GM23338 (cell line): Measurements from ENCODE around the gene SOHLH1. TPM values are rescaled to one million over a fixed set of nuclear protein-coding genes. Genes with fewer than 3 reads are reported as not detected.

Experiments used
- ATAC-seq: fragments of 200-7000 bp; cut with Tn5 transposase; 3 replicates; pipeline ENCODE4 v1.9.1; 2020
- DNase-seq: peaks from one replicate; pipeline ENCODE4 v3.0.0-alpha.2; 2015; ENCODE audit warnings: low spot score
- H2AFZ ChIP-seq: fragments of 200-600 bp; sonication (generic); 2 replicates; pipeline ENCODE4 v1.8.0; 2016; ENCODE audit warnings: antibody characterized with exemption, mild to moderate bottlenecking, moderate library complexity
- H3F3A ChIP-seq: fragments of 200-600 bp; sonication (generic); replicated peaks from 2 replicates; pipeline ENCODE4 v1.8.0; 2017; ENCODE audit warnings: antibody characterized with exemption, mixed run types, low read depth
- H3K27ac ChIP-seq: fragments of 200-600 bp; sonication (generic); 2 replicates; pipeline ENCODE4 v1.6.1; 2016; ENCODE audit warnings: low read depth
- H3K27me3 ChIP-seq: fragments of 200-600 bp; sonication (generic); 2 replicates; pipeline ENCODE4 v1.8.0; 2016; ENCODE audit warnings: mild to moderate bottlenecking, mixed run types, moderate library complexity; ENCODE audit not compliant: insufficient read depth
- H3K36me3 ChIP-seq: fragments of 200-600 bp; sonication (generic); 2 replicates; pipeline ENCODE4 v1.8.0; 2016; ENCODE audit warnings: mild to moderate bottlenecking; ENCODE audit not compliant: insufficient read depth
- H3K4me1 ChIP-seq: fragments of 200-600 bp; sonication (generic); 2 replicates; pipeline ENCODE4 v1.8.0; 2016; ENCODE audit warnings: mild to moderate bottlenecking, moderate library complexity; ENCODE audit not compliant: insufficient read depth
- H3K4me2 ChIP-seq: fragments of 200-600 bp; sonication (generic); 2 replicates; pipeline ENCODE4 v1.7.1; 2017; ENCODE audit warnings: mixed run types
- H3K4me3 ChIP-seq: fragments of 200-600 bp; sonication (generic); 2 replicates; pipeline ENCODE4 v1.6.1; 2016; ENCODE audit warnings: mixed run types
- H3K79me2 ChIP-seq: fragments of 200-600 bp; sonication (generic); replicated peaks from 2 replicates; pipeline ENCODE4 v1.8.0; 2017; ENCODE audit warnings: mild to moderate bottlenecking; ENCODE audit not compliant: insufficient read depth
- H3K9me2 ChIP-seq: fragments of 200-600 bp; sonication (generic); 2 replicates; pipeline ENCODE4 v1.8.0; 2017; ENCODE audit not compliant: insufficient read depth
- H4K20me1 ChIP-seq: fragments of 200-600 bp; sonication (generic); replicated peaks from 2 replicates; pipeline ENCODE4 v1.8.0; 2017; ENCODE audit warnings: mild to moderate bottlenecking; ENCODE audit not compliant: insufficient read depth
- H3K27ac Mint-ChIP-seq: 2 replicates; pipeline ENCODE4 v1.8.0; 2020; ENCODE audit warnings: inconsistent platforms, mild to moderate bottlenecking, moderate library complexity, mixed read lengths
- H3K27me3 Mint-ChIP-seq: 3 replicates; pipeline ENCODE4 v1.8.0; 2022; ENCODE audit warnings: low read depth, mild to moderate bottlenecking, moderate library complexity, mixed read lengths, inconsistent platforms; ENCODE audit not compliant: insufficient read depth, poor library complexity
- H3K36me3 Mint-ChIP-seq: 3 replicates; pipeline ENCODE4 v1.8.0; 2021; ENCODE audit warnings: low read depth, mild to moderate bottlenecking, inconsistent platforms, moderate library complexity, mixed read lengths
- H3K4me1 Mint-ChIP-seq: 3 replicates; pipeline ENCODE4 v1.8.0; 2020; ENCODE audit warnings: mild to moderate bottlenecking, inconsistent platforms, mixed read lengths
- H3K4me3 Mint-ChIP-seq: 3 replicates; pipeline ENCODE4 v1.8.0; 2021; ENCODE audit warnings: moderate library complexity, mild to moderate bottlenecking, inconsistent platforms, mixed read lengths
- H3K9me3 Mint-ChIP-seq: 3 replicates; pipeline ENCODE4 v1.8.0; 2020; ENCODE audit warnings: moderate library complexity, mild to moderate bottlenecking, inconsistent platforms, mixed read lengths
- CREB1 ChIP-seq: fragments of 250-450 bp; sonication (Bioruptor Pico); IDR thresholded peaks from 2 replicates; pipeline ENCODE4 v1.5.0; 2020; ENCODE audit warnings: low read depth, mild to moderate bottlenecking, moderate library complexity
- CTCF ChIP-seq, 2 experiments: fragments of 200-600 bp in 1 of 2; sonication (generic) in 1 of 2; conservative IDR thresholded peaks; 2 replicates each; pipeline versions ENCODE4 v1.5.1 to v1.6.1; 2016 to 2017; ENCODE audit warnings: antibody characterized with exemption in 2 of 2, low read depth in 2 of 2, mild to moderate bottlenecking in 2 of 2, moderate library complexity in 1 of 2
- ETS1 ChIP-seq: IDR thresholded peaks from 2 replicates; pipeline ENCODE4 v1.6.1; 2016; ENCODE audit warnings: antibody characterized with exemption
- EZH2 ChIP-seq: fragments of 200-600 bp; sonication (generic); IDR thresholded peaks from one replicate; pipeline ENCODE4 v1.8.0; 2017; ENCODE audit warnings: antibody characterized with exemption, mild to moderate bottlenecking, low read depth; ENCODE audit not compliant: unreplicated experiment
- EZH2phosphoT487 ChIP-seq: fragments of 200-600 bp; sonication (generic); IDR thresholded peaks from one replicate; pipeline ENCODE4 v1.8.1; 2018; ENCODE audit warnings: antibody characterized with exemption; ENCODE audit not compliant: unreplicated experiment
- JUNB ChIP-seq: IDR thresholded peaks from one replicate; pipeline ENCODE4 v1.6.1; 2016; ENCODE audit warnings: antibody characterized with exemption; ENCODE audit not compliant: unreplicated experiment
- NANOG ChIP-seq: IDR thresholded peaks from 2 replicates; pipeline ENCODE4 v1.6.1; 2016; ENCODE audit warnings: antibody characterized with exemption, borderline replicate concordance
- POLR2AphosphoS5 ChIP-seq: IDR thresholded peaks from 2 replicates; pipeline ENCODE4 v1.6.1; 2016; ENCODE audit warnings: antibody characterized with exemption, low read depth
- STAT1 ChIP-seq: IDR thresholded peaks from one replicate; pipeline ENCODE4 v1.6.1; 2016; ENCODE audit warnings: antibody characterized with exemption; ENCODE audit not compliant: unreplicated experiment
- ZNF114 ChIP-seq: fragments of 250-450 bp; sonication (Bioruptor Pico); IDR thresholded peaks from 2 replicates; pipeline ENCODE4 v1.5.0; 2020; ENCODE audit warnings: mild to moderate bottlenecking, moderate library complexity
- ZNF331 ChIP-seq: fragments of 250-450 bp; sonication (Bioruptor Pico); IDR thresholded peaks from 2 replicates; pipeline ENCODE4 v1.5.0; 2020; ENCODE audit warnings: low read depth, mild to moderate bottlenecking, moderate library complexity
- polyA plus RNA-seq: library from polyadenylated mRNA; unstranded; fragments of >200 nt; fragmentation: Nextera tagmentation; extraction: Ambion mirVana; gene quantifications from 2 replicates; pipeline ENCODE4 v1.2.1, GENCODE V29; 2016
- total RNA-seq: library from RNA; depleted of rRNA; stranded (reverse); fragments of >200 nt; shearing (Covaris generic); gene quantifications from 2 replicates; pipeline ENCODE4 v1.2.3, GENCODE V29; 2014
- TF ChIP-seq, protein P1 (sequence below): IDR thresholded peaks from one replicate; pipeline ENCODE4 v1.6.1; 2018; ENCODE audit warnings: antibody characterized with exemption; ENCODE audit not compliant: unreplicated experiment

SOHLH1 gene
- total and polyA plus RNA-seq, 2 experiments from 2014 or later: 0.21 TPM; not detected in 1

GRCh38 chr9:135678236-135679017 is 20.9 kb downstream of the SOHLH1 start (continued):
- TF ChIP-seq, protein P1, sequence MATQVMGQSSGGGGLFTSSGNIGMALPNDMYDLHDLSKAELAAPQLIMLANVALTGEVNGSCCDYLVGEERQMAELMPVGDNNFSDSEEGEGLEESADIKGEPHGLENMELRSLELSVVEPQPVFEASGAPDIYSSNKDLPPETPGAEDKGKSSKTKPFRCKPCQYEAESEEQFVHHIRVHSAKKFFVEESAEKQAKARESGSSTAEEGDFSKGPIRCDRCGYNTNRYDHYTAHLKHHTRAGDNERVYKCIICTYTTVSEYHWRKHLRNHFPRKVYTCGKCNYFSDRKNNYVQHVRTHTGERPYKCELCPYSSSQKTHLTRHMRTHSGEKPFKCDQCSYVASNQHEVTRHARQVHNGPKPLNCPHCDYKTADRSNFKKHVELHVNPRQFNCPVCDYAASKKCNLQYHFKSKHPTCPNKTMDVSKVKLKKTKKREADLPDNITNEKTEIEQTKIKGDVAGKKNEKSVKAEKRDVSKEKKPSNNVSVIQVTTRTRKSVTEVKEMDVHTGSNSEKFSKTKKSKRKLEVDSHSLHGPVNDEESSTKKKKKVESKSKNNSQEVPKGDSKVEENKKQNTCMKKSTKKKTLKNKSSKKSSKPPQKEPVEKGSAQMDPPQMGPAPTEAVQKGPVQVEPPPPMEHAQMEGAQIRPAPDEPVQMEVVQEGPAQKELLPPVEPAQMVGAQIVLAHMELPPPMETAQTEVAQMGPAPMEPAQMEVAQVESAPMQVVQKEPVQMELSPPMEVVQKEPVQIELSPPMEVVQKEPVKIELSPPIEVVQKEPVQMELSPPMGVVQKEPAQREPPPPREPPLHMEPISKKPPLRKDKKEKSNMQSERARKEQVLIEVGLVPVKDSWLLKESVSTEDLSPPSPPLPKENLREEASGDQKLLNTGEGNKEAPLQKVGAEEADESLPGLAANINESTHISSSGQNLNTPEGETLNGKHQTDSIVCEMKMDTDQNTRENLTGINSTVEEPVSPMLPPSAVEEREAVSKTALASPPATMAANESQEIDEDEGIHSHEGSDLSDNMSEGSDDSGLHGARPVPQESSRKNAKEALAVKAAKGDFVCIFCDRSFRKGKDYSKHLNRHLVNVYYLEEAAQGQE: no peak
- TF ChIP-seq ETS1: no peak
- TF ChIP-seq JUNB: no peak

DNA sequence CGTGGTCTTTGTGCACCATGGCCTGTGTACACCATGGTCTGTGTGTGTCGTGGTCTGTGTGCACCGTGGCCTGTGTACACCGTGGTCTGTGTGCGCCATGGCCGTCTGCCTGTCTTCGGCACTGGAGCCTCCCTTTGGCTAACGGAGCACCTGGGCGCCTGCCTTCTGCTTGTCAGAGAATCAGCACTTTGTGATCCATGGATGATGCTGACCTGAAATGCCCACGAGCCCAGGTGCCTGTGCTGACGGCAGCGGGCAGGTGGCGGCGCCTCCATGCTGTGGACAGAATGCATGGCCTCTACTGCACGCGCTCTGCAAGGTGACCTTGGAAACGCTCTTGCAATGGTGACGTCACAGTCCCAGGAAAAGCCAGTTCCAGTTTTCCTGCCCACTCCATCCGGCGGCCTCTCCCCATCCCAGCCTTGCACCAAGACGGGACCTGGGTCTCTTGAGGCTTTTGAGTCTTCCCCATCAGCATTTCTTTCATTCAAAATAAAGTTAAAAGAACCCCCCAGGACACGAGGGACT is 21.6 kb downstream of the SOHLH1 start:
- H3K4me3 ChIP-seq: no peak overlapping the region
- Mint-ChIP-seq H3K9me3 (peaks cover 4% of the 10 kb centered on the region; the same call in 1 of the 3 replicates), H3K27me3 (peaks cover 5% of the 10 kb centered on the region), H3K4me3 (no peak overlapping the region), H3K4me1 (peaks cover 8% of the 10 kb centered on the region), H3K27ac (no peak overlapping the region), H3K36me3 (no peaks in the 10 kb centered on the region)
- H3K9me2 ChIP-seq: no peaks in the 10 kb centered on the region
- no peaks in the 10 kb centered on the region for H4K20me1 ChIP-seq
- ATAC-seq: no peak
- no peak overlapping the region for H3K27ac ChIP-seq
- H3K36me3 ChIP-seq: no peaks in the 10 kb centered on the region
- no peaks in the 10 kb centered on the region for H3K27me3 ChIP-seq
- H2AFZ ChIP-seq: no peak overlapping the region
- no peak for DNase-seq
- no peaks in the 10 kb centered on the region; the same call in 1 of the 2 replicates for H3K4me1 ChIP-seq
- no peaks in the 10 kb centered on the region for H3K79me2 ChIP-seq
- H3F3A ChIP-seq: no peaks in the 10 kb centered on the region
- H3K4me2 ChIP-seq: no peak overlapping the region
- TF ChIP-seq ETS1: no peak
- no peak for TF ChIP-seq EZH2
- no peak for TF ChIP-seq JUNB
- TF ChIP-seq, protein P1: no peak
- no peak for TF ChIP-seq CREB1
- TF ChIP-seq POLR2AphosphoS5: no peak
- TF ChIP-seq ZNF331: no peak
- TF ChIP-seq EZH2phosphoT487: no peak
- no peak for TF ChIP-seq CTCF (conservative IDR thresholded peaks at IDR 0.05; ENCODE audit: low read depth in 2 of 2)
- TF ChIP-seq STAT1: no peak
- TF ChIP-seq ZNF114 (CRISPR knock-in tag): no peak
- TF ChIP-seq NANOG: no peak
